Spleen (tissue), 7 donors: Measurements from ENCODE around the gene KCNG2.

Source experiments
- CTCF ChIP-seq, 11 experiments: fragments of 200-600 bp in 7 of 11; fragments of 450-650 bp in 4 of 11; sonication (generic) in 4 of 11; IDR thresholded peaks in 8 of 11; conservative IDR thresholded peaks in 3 of 11; 1 replicate in 7 of 11; 2 replicates in 4 of 11; pipeline versions ENCODE4 v1.4.0 to v1.8.0; 2016 to 2021; ENCODE audit warnings: antibody characterized with exemption in 11 of 11, inconsistent platforms in 4 of 11, mild to moderate bottlenecking in 1 of 11
- POLR2A ChIP-seq, 3 donors: fragments of 450-650 bp; IDR thresholded peaks; one replicate each; pipeline ENCODE4 v1.5.1; 2017; ENCODE audit warnings: antibody characterized with exemption in 3 of 3, mild to moderate bottlenecking in 1 of 3
- POLR2AphosphoS5 ChIP-seq, 3 donors: sonication (generic); formaldehyde crosslinking; IDR thresholded peaks; one replicate each; pipeline ENCODE4 v1.5.1; 2017; ENCODE audit warnings: antibody characterized with exemption in 3 of 3
- donor health status: DM: no; HTN: no; CAD: no; lungs with moderate emphysema.
- donor health status: DM: no; HTN: no; CAD: no.
- donor health status: DM: no; HTN: no; CAD: no.

GRCh38 chr18:79800371-79801180, 2.8 kb downstream of the KCNG2 start:
- TF ChIP-seq CTCF (IDR thresholded peaks at IDR 0.05 in 8 of 11, conservative IDR thresholded peaks at IDR 0.05 in 3 of 11) (no peak), POLR2A (IDR thresholded peaks at IDR 0.05) (no peak), POLR2AphosphoS5 (IDR thresholded peaks at IDR 0.05) (no peak)
